HCT116 (cell line): ENCODE measurements around the gene ZNF646. TPM values are rescaled to one million over a fixed set of nuclear protein-coding genes. Genes with fewer than 3 reads are reported as not detected.

ENCODE experiments used
- ATAC-seq: fragments of 200-7000 bp; cut with Tn5 transposase; 2 replicates; pipeline ENCODE4 v1.9.1; 2020; ENCODE audit warnings: mild to moderate bottlenecking, moderate library complexity
- BruUV-seq: library from RNA; stranded (reverse); fragments of 400-500 nt; replicated peaks from 2 replicates; lab custom pipeline; 2021; lab: Mats Ljungman, UMichigan
- CTCF ChIA-PET: fragments of 300-600 bp; sonication (Branson Sonifier 250); formaldehyde crosslinking; loops from one replicate; lab custom pipeline; 2021; ENCODE audit warnings: antibody characterized with exemption; lab: Charles Lee
- POLR2A ChIA-PET: fragments of 300-600, 350-600 bp; sonication (Branson Sonifier 250); formaldehyde crosslinking; loops from one replicate; lab custom pipeline; 2021; ENCODE audit warnings: antibody characterized with exemption; lab: Charles Lee
- RAD21 ChIA-PET, 2 experiments: fragments of 300-600 bp; sonication (Branson Sonifier 250); formaldehyde crosslinking; loops; one replicate each; lab custom pipeline; 2023; ENCODE audit warnings: low total read pairs in 2 of 2; ENCODE audit not compliant: uncharacterized antibody in 2 of 2, unreplicated experiment in 2 of 2, low non-redundant PET in 1 of 2; lab: Charles Lee
- DNase-seq: peaks from one replicate; pipeline ENCODE4 v3.0.0-alpha.2; 2010; ENCODE audit warnings: low read depth, low spot score
- H2AFZ ChIP-seq: fragments of 200-600 bp; shearing (Covaris generic), sonication (generic); 2 replicates; pipeline ENCODE4 v1.6.1; 2017; ENCODE audit warnings: low read depth, mixed run types, mixed read lengths, antibody characterized with exemption, low read length; ENCODE audit not compliant: poor library complexity, severe bottlenecking
- H3K27ac ChIP-seq: 2 replicates; pipeline ENCODE4 v1.5.1; 2012; ENCODE audit warnings: low read depth, low read length
- H3K27me3 ChIP-seq: fragments of 200-600 bp; sonication (generic); 2 replicates; pipeline ENCODE4 v1.6.1; 2016; ENCODE audit warnings: mixed run types, low read length, mixed read lengths; ENCODE audit not compliant: insufficient read depth
- H3K36me3 ChIP-seq, 2 experiments: fragments of 200-500 bp in 1 of 2; fragments of 200-600 bp in 1 of 2; sonication (Bioruptor generic) in 1 of 2; sonication (generic) in 1 of 2; 2 replicates each; pipeline versions ENCODE4 v1.5.1 to v1.6.1; 2014 to 2016; ENCODE audit warnings: low read length in 2 of 2, inconsistent platforms in 1 of 2, mixed read lengths in 1 of 2, mixed run types in 1 of 2; ENCODE audit not compliant: insufficient read depth in 2 of 2, control insufficient read depth in 1 of 2
- H3K4me1 ChIP-seq, 2 experiments: fragments of 200-600 bp in 1 of 2; sonication (generic) in 1 of 2; 2 replicates each; pipeline versions ENCODE4 v1.5.1 to v1.6.1; 2012 to 2017; ENCODE audit warnings: low read length in 2 of 2, inconsistent platforms in 1 of 2, mild to moderate bottlenecking in 1 of 2, mixed read lengths in 1 of 2, mixed run types in 1 of 2, moderate library complexity in 1 of 2; ENCODE audit not compliant: insufficient read depth in 2 of 2, control insufficient read depth in 1 of 2
- H3K4me2 ChIP-seq: fragments of 200-600 bp; sonication (generic); 2 replicates; pipeline ENCODE4 v1.6.1; 2017; ENCODE audit warnings: mixed run types, low read length, mixed read lengths
- H3K4me3 ChIP-seq, 2 experiments: fragments of 200-600 bp in 1 of 2; sonication (generic) in 1 of 2; replicated peaks in 1 of 2; 2 replicates each; pipeline ENCODE4 v1.5.1; 2011 to 2016; ENCODE audit warnings: low read length in 2 of 2, control low read depth in 1 of 2, low read depth in 1 of 2, mild to moderate bottlenecking in 1 of 2, mixed read lengths in 1 of 2, mixed run types in 1 of 2
- H3K79me2 ChIP-seq: fragments of 200-600 bp; sonication (generic); 2 replicates; pipeline ENCODE4 v1.6.1; 2017; ENCODE audit warnings: mild to moderate bottlenecking, mixed run types, low read length, moderate library complexity, mixed read lengths; ENCODE audit not compliant: insufficient read depth
- H3K9ac ChIP-seq: fragments of 200-600 bp; sonication (generic); 2 replicates; pipeline ENCODE4 v1.6.1; 2016; ENCODE audit warnings: low read length, mixed read lengths
- H3K9me2 ChIP-seq: fragments of 200-600 bp; sonication (generic), shearing (Covaris generic); 2 replicates; pipeline ENCODE4 v1.6.1; 2017; ENCODE audit warnings: mixed run types, mild to moderate bottlenecking, moderate library complexity; ENCODE audit not compliant: insufficient read depth
- H3K9me3 ChIP-seq, 2 experiments: fragments of 200-500 bp in 1 of 2; fragments of 200-600 bp in 1 of 2; sonication (Bioruptor generic) in 1 of 2; sonication (generic) in 1 of 2; 2 replicates each; pipeline ENCODE4 v1.6.1; 2014 to 2017; ENCODE audit warnings: low read length in 2 of 2, mixed read lengths in 2 of 2, inconsistent platforms in 1 of 2, low read depth in 1 of 2, mild to moderate bottlenecking in 1 of 2, mixed run types in 1 of 2, moderate library complexity in 1 of 2; ENCODE audit not compliant: control insufficient read depth in 1 of 2, insufficient read depth in 1 of 2
- H4K20me1 ChIP-seq: fragments of 200-600 bp; sonication (generic), shearing (Covaris generic); 2 replicates; pipeline ENCODE4 v1.6.1; 2017; ENCODE audit warnings: mixed run types, mild to moderate bottlenecking, moderate library complexity; ENCODE audit not compliant: insufficient read depth
- CBX3 ChIP-seq: IDR thresholded peaks from 2 replicates; pipeline ENCODE4 v1.6.1; 2012; ENCODE audit warnings: low read depth
- CEBPB ChIP-seq: IDR thresholded peaks from 2 replicates; pipeline ENCODE4 v1.6.1; 2012; ENCODE audit warnings: low read depth
- CTCF ChIP-seq, 3 experiments: fragments of 200-600 bp in 1 of 3; sonication (generic) in 1 of 3; IDR thresholded peaks in 2 of 3; conservative IDR thresholded peaks in 1 of 3; 2 replicates each; pipeline ENCODE4 v1.5.1; 2012 to 2017; ENCODE audit warnings: low read depth in 2 of 3, low read length in 2 of 3, antibody characterized with exemption in 1 of 3, borderline replicate concordance in 1 of 3, control low read depth in 1 of 3, mild to moderate bottlenecking in 1 of 3, mixed read lengths in 1 of 3, mixed run types in 1 of 3, moderate library complexity in 1 of 3; ENCODE audit not compliant: insufficient read depth in 1 of 3
- EGR1 ChIP-seq: IDR thresholded peaks from 2 replicates; pipeline ENCODE4 v1.6.1; 2012; ENCODE audit warnings: low read depth
- ELF1 ChIP-seq: IDR thresholded peaks from 2 replicates; pipeline ENCODE4 v1.6.1; 2012; ENCODE audit warnings: low read depth, borderline replicate concordance
- EZH2 ChIP-seq: fragments of 200-600 bp; sonication (generic); IDR thresholded peaks from 2 replicates; pipeline ENCODE4 v1.6.1; 2017; ENCODE audit warnings: antibody characterized with exemption, mixed run types
- JUND ChIP-seq: IDR thresholded peaks from 2 replicates; pipeline ENCODE4 v1.6.1; 2012
- MAX ChIP-seq: IDR thresholded peaks from 2 replicates; pipeline ENCODE4 v1.6.1; 2012
- POLR2A ChIP-seq: IDR thresholded peaks from 2 replicates; pipeline ENCODE4 v1.7.0; 2011; ENCODE audit warnings: borderline replicate concordance; ENCODE audit not compliant: insufficient read depth, insufficient read length; ENCODE audit errors: extremely low read depth
- POLR2AphosphoS5 ChIP-seq: IDR thresholded peaks from 2 replicates; pipeline ENCODE4 v1.6.1; 2011; ENCODE audit warnings: mild to moderate bottlenecking, low read depth, low read length, moderate library complexity
- SIN3A ChIP-seq: IDR thresholded peaks from 2 replicates; pipeline ENCODE4 v1.6.1; 2012; ENCODE audit warnings: low read depth
- SP1 ChIP-seq: IDR thresholded peaks from 2 replicates; pipeline ENCODE4 v1.6.1; 2012; ENCODE audit warnings: low read depth
- SRF ChIP-seq: IDR thresholded peaks from 2 replicates; pipeline ENCODE4 v1.6.1; 2012; ENCODE audit warnings: low read depth
- TCF7L2 ChIP-seq: IDR thresholded peaks from 2 replicates; pipeline ENCODE4 v1.7.0; 2011; ENCODE audit warnings: borderline replicate concordance, inconsistent platforms; ENCODE audit not compliant: insufficient read depth, insufficient read length; ENCODE audit errors: extremely low read depth
- intact Hi-C: fragments of 100-400 bp; cut with micrococcal nuclease; formaldehyde crosslinking; loops from 2 replicates; pipeline ENCODE4 v1.10.0; 2022
- total RNA-seq: library from RNA; stranded (reverse); gene quantifications from one replicate; pipeline ENCODE4 v1.2.1, GENCODE V29; 2021; ENCODE audit not compliant: unreplicated experiment

The ZNF646 gene
- total RNA-seq, 1 experiment from 2014 or later: 17.7 TPM

- CTCF ChIA-PET: interaction anchor here (0.6 kb wide), 1 partner anchor 10 kb away, joined by 3 read pairs; no protein-coding TSS in a partner anchor
These were observed 11.2 kb downstream of the ZNF646 start for GRCh38 chr16:31085411-31085810.

More at GRCh38 chr16:31085411-31085810, 11.2 kb downstream of the ZNF646 start:
- no peak for ATAC-seq
- Histone ChIP-seq H3K4me1 (peaks cover 0 to 11% of the 10 kb centered on the region in 2 experiments; a peak in 1 of 4 replicates), H4K20me1 (no peaks in the 10 kb centered on the region), H3K4me2 (no peak overlapping the region), H3K36me3 (peaks cover 0 to 6% of the 10 kb centered on the region in 2 experiments; a peak in 2 of 4 replicates), H3K27me3 (no peaks in the 10 kb centered on the region), H3K9me2 (no peaks in the 10 kb centered on the region), H3K4me3 (no peak overlapping the region), H3K27ac (no peak overlapping the region), H3K9ac (no peak overlapping the region), H3K79me2 (peaks cover 1% of the 10 kb centered on the region; the same call in 1 of the 2 replicates), H3K9me3 (no peaks in the 10 kb centered on the region), H2AFZ (no peak overlapping the region)
- ChIA-PET POLR2A (no interaction called here), RAD21 (no interaction called here)
- TF ChIP-seq SIN3A (no peak), ELF1 (no peak), CEBPB (no peak), SP1 (no peak), POLR2AphosphoS5 (no peak), TCF7L2 (no peak), SRF (no peak), POLR2A (no peak), EZH2 (no peak), MAX (no peak), JUND (no peak), CBX3 (no peak), CTCF (IDR thresholded peaks at IDR 0.05 in 2 of 3, conservative IDR thresholded peaks at IDR 0.05 in 1 of 3; ENCODE audit: borderline replicate concordance in 1 of 3, insufficient read depth in 1 of 3, low read depth in 2 of 3, low read length in 2 of 3) (no peak), EGR1 (no peak)
- intact Hi-C loops: no loop called here
- no TSS peak for BruUV-seq
- no peak for DNase-seq
